A549 (cell line): ENCODE measurements around the gene SCARB2. TPM values are rescaled to one million over a fixed set of nuclear protein-coding genes. Genes with fewer than 3 reads are reported as not detected.

Source experiments
- ATAC-seq, 2 experiments: fragments of 200-7000 bp in 1 of 2; fragments of >200 bp in 1 of 2; cut with Nextera tagmentation in 1 of 2; cut with Tn5 transposase in 1 of 2; 3 replicates each; pipeline versions ENCODE4 v1.8.0 to v1.9.1; 2018 to 2020; ENCODE audit warnings: mild to moderate bottlenecking in 1 of 2, moderate library complexity in 1 of 2
- CTCF ChIA-PET: fragments of 300-600 bp; sonication (Branson Sonifier 250); formaldehyde crosslinking; extraction: SDS; loops from one replicate; lab custom pipeline; 2021; ENCODE audit warnings: antibody characterized with exemption, inconsistent platforms; lab: Yijun Ruan, JAX
- POLR2A ChIA-PET: fragments of 350-600 bp; formaldehyde crosslinking; extraction: SDS; loops from one replicate; lab custom pipeline; 2021; ENCODE audit warnings: antibody characterized with exemption, inconsistent platforms; lab: Yijun Ruan, JAX
- DNase-seq, 2 experiments: peaks; one replicate each; pipeline versions ENCODE4 v3.0.0 to v3.0.0-alpha.2; 2011 to 2016; ENCODE audit warnings: low read depth in 1 of 2, low spot score in 1 of 2
- FAIRE-seq: peaks from 2 replicates; lab custom pipeline; 2011; peaks lifted over from hg19 to GRCh38; lab: Jason Lieb, UNC
- H3K27ac ChIP-seq, 2 experiments: fragments of >200 bp; sonication (Bioruptor Twin); formaldehyde crosslinking; 3 replicates each; pipeline ENCODE4 v1.5.1; 2016 to 2017
- H3K4me1 ChIP-seq: fragments of >200 bp; sonication (Bioruptor Twin); formaldehyde crosslinking; 3 replicates; pipeline ENCODE4 v1.6.1; 2016
- H3K4me2 ChIP-seq: fragments of >200 bp; sonication (Bioruptor Twin); formaldehyde crosslinking; 3 replicates; pipeline ENCODE4 v1.6.1; 2016
- H3K4me3 ChIP-seq: fragments of >200 bp; sonication (Bioruptor Twin); formaldehyde crosslinking; 3 replicates; pipeline ENCODE4 v1.5.1; 2016
- H3K9me3 ChIP-seq: fragments of >200 bp; sonication (Bioruptor Twin); formaldehyde crosslinking; 3 replicates; pipeline ENCODE4 v1.6.1; 2016
- CBX8 ChIP-seq: fragments of 200-600 bp; sonication (generic); IDR thresholded peaks from 2 replicates; pipeline ENCODE4 v1.6.1; 2016
- CHD2 ChIP-seq: fragments of 150-350 bp; IDR thresholded peaks from 2 replicates; pipeline ENCODE4 v1.6.1; 2014; ENCODE audit warnings: low read length; ENCODE audit not compliant: partially characterized antibody
- ESRRA ChIP-seq: fragments of 150-350 bp; IDR thresholded peaks from 2 replicates; pipeline ENCODE4 v1.6.1; 2014; ENCODE audit warnings: mild to moderate bottlenecking, low read length, borderline replicate concordance
- FOSB ChIP-seq: fragments of 250-450 bp; sonication (Bioruptor Pico); IDR thresholded peaks from 2 replicates; pipeline ENCODE4 v1.5.0; 2020; ENCODE audit warnings: mild to moderate bottlenecking, moderate library complexity
- HEYL ChIP-seq: fragments of 250-450 bp; sonication (Bioruptor Pico); IDR thresholded peaks from 2 replicates; pipeline ENCODE4 v1.8.0; 2021; ENCODE audit warnings: mild to moderate bottlenecking, moderate library complexity
- PHF8 ChIP-seq: fragments of 200-600 bp; sonication (generic); IDR thresholded peaks from 2 replicates; pipeline ENCODE4 v1.6.1; 2016; ENCODE audit warnings: low read depth, mild to moderate bottlenecking, antibody characterized with exemption, moderate library complexity, borderline replicate concordance
- RAD21 ChIP-seq, 2 experiments: fragments of >200 bp in 1 of 2; sonication (Bioruptor Twin) in 1 of 2; formaldehyde crosslinking in 1 of 2; IDR thresholded peaks in 1 of 2; conservative IDR thresholded peaks in 1 of 2; 2 replicates in 1 of 2; 3 replicates in 1 of 2; pipeline ENCODE4 v1.6.1; 2012 to 2018; ENCODE audit warnings: inconsistent platforms in 1 of 2
- RARB ChIP-seq: fragments of 250-450 bp; sonication (Bioruptor Pico); IDR thresholded peaks from 2 replicates; pipeline ENCODE4 v1.8.0; 2021; ENCODE audit warnings: mild to moderate bottlenecking, moderate library complexity
- RCOR1 ChIP-seq: fragments of 150-350 bp; IDR thresholded peaks from 2 replicates; pipeline ENCODE4 v1.6.1; 2014; ENCODE audit warnings: antibody characterized with exemption, low read length, low read depth
- RNF2 ChIP-seq: fragments of 200-600 bp; sonication (generic); IDR thresholded peaks from 2 replicates; pipeline ENCODE4 v1.6.1; 2016; ENCODE audit warnings: low read depth, mild to moderate bottlenecking, antibody characterized with exemption, moderate library complexity, borderline replicate concordance
- ZFP36 ChIP-seq: fragments of 450-650 bp; IDR thresholded peaks from 2 replicates; pipeline ENCODE4 v1.6.1; 2014; ENCODE audit warnings: borderline replicate concordance; ENCODE audit not compliant: partially characterized antibody
- ZSCAN20 ChIP-seq: fragments of 250-450 bp; sonication (Bioruptor Pico); IDR thresholded peaks from 2 replicates; pipeline ENCODE4 v1.8.0; 2022; ENCODE audit warnings: mild to moderate bottlenecking, moderate library complexity
- WGBS: methylation state at CpG from one replicate; pipeline ENCODE4 v1.1.6; 2017; ENCODE audit errors: missing lambda C conversion rate; 5-methylcytosine and 5-hydroxymethylcytosine counted together
- polyA plus RNA-seq, 4 experiments: library from polyadenylated mRNA; depleted of rRNA in 3 of 4; stranded (reverse); fragments of >200 nt; fragmentation: RNase III in 1 of 4; extraction: RNeasy Plus Mini Kit Qiagen cat#74134 plus additional on column Dnase treatment in 1 of 4; gene quantifications; 2 replicates in 3 of 4; 3 replicates in 1 of 4; pipeline ENCODE4 v1.2.3, GENCODE V29; 2011 to 2017
- TF ChIP-seq, protein P1 (sequence below): fragments of >200 bp; sonication (Bioruptor Twin); formaldehyde crosslinking; IDR thresholded peaks from 3 replicates; pipeline ENCODE4 v1.6.1; 2016
- TF ChIP-seq, protein P2 (sequence below): fragments of >200 bp; sonication (Bioruptor Twin); formaldehyde crosslinking; IDR thresholded peaks from 3 replicates; pipeline ENCODE4 v1.5.1; 2016
- TF ChIP-seq, protein P3 (sequence below): fragments of 200-600 bp; sonication (generic); IDR thresholded peaks from 2 replicates; pipeline ENCODE4 v1.6.1; 2016; ENCODE audit warnings: antibody characterized with exemption, mild to moderate bottlenecking, moderate library complexity
- TF ChIP-seq, protein P4 (sequence below): fragments of 450-650 bp; IDR thresholded peaks from 2 replicates; pipeline ENCODE4 v1.6.1; 2014; ENCODE audit warnings: antibody characterized with exemption
- TF ChIP-seq, protein P5 (sequence below): fragments of 250-450 bp; sonication (Bioruptor Pico); IDR thresholded peaks from 2 replicates; pipeline ENCODE4 v1.5.0; 2021; ENCODE audit warnings: mild to moderate bottlenecking, moderate library complexity, borderline replicate concordance

Gene SCARB2
- polyA plus RNA-seq, 2 of the 4 experiments (the other 2 are of a cell fraction) = 47.2 to 65.4 TPM

DNA sequence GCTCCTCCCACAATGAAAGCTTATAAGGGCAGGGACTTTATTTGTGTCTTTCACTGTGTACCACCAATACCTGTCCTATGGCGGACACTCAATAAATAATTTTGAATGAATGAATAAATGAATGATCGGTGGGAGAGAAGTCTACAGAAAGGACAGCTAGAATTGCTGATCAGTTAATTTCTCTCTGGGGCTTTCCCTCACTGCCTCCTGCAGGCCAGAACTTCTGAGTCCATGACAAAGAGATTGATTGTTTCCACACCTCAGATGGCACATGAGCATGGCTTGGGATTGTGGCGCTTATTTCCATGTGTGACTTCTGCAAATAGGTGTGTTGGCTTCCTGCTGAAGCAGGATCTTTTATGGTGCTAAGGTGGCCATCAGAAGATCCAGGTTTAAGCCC lies 44.2 kb upstream of the SCARB2 start:
- ATAC-seq (no peak), DNase-seq (no peak), FAIRE-seq (no peak)
- WGBS = 87% methylated on average over 3 of the region's 3 CpGs
- TF ChIP-seq CBX8 = no peak
- TF ChIP-seq, protein P1, sequence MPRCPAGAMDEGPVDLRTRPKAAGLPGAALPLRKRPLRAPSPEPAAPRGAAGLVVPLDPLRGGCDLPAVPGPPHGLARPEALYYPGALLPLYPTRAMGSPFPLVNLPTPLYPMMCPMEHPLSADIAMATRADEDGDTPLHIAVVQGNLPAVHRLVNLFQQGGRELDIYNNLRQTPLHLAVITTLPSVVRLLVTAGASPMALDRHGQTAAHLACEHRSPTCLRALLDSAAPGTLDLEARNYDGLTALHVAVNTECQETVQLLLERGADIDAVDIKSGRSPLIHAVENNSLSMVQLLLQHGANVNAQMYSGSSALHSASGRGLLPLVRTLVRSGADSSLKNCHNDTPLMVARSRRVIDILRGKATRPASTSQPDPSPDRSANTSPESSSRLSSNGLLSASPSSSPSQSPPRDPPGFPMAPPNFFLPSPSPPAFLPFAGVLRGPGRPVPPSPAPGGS = no peak
- TF ChIP-seq FOSB (CRISPR knock-in tag) = no peak
- TF ChIP-seq, protein P2, sequence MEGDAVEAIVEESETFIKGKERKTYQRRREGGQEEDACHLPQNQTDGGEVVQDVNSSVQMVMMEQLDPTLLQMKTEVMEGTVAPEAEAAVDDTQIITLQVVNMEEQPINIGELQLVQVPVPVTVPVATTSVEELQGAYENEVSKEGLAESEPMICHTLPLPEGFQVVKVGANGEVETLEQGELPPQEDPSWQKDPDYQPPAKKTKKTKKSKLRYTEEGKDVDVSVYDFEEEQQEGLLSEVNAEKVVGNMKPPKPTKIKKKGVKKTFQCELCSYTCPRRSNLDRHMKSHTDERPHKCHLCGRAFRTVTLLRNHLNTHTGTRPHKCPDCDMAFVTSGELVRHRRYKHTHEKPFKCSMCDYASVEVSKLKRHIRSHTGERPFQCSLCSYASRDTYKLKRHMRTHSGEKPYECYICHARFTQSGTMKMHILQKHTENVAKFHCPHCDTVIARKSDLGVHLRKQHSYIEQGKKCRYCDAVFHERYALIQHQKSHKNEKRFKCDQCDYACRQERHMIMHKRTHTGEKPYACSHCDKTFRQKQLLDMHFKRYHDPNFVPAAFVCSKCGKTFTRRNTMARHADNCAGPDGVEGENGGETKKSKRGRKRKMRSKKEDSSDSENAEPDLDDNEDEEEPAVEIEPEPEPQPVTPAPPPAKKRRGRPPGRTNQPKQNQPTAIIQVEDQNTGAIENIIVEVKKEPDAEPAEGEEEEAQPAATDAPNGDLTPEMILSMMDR = no peak
- no peak for TF ChIP-seq CHD2
- ChIA-PET CTCF (no interaction called here), POLR2A (no interaction called here)
- Histone ChIP-seq H3K4me1 (no peaks in the 10 kb centered on the region), H3K4me2 (no peak overlapping the region), H3K27ac (no peak overlapping the region), H3K9me3 (no peaks in the 10 kb centered on the region), H3K4me3 (no peak overlapping the region)

DNA sequence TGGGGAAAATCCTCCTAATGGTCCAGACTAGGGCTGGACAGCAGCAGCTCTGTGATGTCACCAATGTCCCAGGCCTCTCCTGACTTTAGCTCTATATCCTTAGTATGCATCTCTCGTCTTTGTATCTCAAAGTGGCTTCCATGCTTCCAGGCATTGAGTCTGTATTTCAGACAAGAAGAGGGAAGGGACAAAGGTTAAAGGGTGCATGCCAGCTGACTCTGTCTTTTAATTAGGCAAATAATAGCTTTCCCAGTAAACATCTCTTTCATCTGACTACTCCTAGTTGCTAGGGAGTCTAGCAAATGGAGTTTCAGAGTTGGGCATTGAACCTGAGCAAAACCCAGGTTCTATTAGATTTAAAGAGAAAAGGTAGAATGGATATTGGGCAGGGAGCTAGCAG lies 43.3 kb upstream of the SCARB2 start:
- no peak overlapping the region for H3K4me2 ChIP-seq
- no peaks in the 10 kb centered on the region for H3K9me3 ChIP-seq
- no peak overlapping the region for H3K27ac ChIP-seq
- H3K4me3 ChIP-seq = no peak overlapping the region
- FAIRE-seq (no peak), ATAC-seq (no peak), DNase-seq (no peak)
- CTCF ChIA-PET = no interaction called here
- no peaks in the 10 kb centered on the region for H3K4me1 ChIP-seq
- 7% methylated on average over 1 of the region's 1 CpG for WGBS
- TF ChIP-seq RARB (CRISPR knock-in tag) = no peak
- TF ChIP-seq HEYL = no peak
- TF ChIP-seq, protein P3, sequence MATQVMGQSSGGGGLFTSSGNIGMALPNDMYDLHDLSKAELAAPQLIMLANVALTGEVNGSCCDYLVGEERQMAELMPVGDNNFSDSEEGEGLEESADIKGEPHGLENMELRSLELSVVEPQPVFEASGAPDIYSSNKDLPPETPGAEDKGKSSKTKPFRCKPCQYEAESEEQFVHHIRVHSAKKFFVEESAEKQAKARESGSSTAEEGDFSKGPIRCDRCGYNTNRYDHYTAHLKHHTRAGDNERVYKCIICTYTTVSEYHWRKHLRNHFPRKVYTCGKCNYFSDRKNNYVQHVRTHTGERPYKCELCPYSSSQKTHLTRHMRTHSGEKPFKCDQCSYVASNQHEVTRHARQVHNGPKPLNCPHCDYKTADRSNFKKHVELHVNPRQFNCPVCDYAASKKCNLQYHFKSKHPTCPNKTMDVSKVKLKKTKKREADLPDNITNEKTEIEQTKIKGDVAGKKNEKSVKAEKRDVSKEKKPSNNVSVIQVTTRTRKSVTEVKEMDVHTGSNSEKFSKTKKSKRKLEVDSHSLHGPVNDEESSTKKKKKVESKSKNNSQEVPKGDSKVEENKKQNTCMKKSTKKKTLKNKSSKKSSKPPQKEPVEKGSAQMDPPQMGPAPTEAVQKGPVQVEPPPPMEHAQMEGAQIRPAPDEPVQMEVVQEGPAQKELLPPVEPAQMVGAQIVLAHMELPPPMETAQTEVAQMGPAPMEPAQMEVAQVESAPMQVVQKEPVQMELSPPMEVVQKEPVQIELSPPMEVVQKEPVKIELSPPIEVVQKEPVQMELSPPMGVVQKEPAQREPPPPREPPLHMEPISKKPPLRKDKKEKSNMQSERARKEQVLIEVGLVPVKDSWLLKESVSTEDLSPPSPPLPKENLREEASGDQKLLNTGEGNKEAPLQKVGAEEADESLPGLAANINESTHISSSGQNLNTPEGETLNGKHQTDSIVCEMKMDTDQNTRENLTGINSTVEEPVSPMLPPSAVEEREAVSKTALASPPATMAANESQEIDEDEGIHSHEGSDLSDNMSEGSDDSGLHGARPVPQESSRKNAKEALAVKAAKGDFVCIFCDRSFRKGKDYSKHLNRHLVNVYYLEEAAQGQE = no peak
- no peak for TF ChIP-seq RAD21 (conservative IDR thresholded peaks at IDR 0.05 in 1 of 2, IDR thresholded peaks at IDR 0.05 in 1 of 2)
- TF ChIP-seq RNF2 = no peak
- TF ChIP-seq ZFP36 = no peak
- TF ChIP-seq ZSCAN20 (CRISPR knock-in tag) = no peak
- no peak for TF ChIP-seq ESRRA
- no peak for TF ChIP-seq PHF8
- TF ChIP-seq, protein P4, sequence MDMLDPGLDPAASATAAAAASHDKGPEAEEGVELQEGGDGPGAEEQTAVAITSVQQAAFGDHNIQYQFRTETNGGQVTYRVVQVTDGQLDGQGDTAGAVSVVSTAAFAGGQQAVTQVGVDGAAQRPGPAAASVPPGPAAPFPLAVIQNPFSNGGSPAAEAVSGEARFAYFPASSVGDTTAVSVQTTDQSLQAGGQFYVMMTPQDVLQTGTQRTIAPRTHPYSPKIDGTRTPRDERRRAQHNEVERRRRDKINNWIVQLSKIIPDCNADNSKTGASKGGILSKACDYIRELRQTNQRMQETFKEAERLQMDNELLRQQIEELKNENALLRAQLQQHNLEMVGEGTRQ = no peak
- POLR2A ChIA-PET = no interaction called here

DNA sequence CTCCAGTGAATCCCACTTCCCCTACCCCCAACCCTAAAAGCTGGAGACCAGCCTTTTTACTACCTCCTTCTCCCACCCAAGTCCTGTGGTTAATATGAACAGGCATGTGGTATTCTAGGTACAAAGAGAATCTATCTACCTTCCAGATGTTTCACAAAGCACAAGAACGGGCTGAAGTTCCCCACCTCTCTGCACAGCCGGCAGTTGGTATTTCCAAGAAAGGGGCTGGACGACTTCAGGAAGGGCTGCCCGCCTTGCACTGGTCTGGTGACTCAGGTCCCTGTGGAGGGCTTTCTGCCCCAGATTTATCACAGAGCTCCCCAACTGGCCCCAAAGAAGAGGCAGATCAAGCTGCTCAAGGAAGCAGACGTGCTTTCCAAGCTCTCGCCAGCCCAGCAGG lies 42.4 kb upstream of the SCARB2 start:
- CTCF ChIA-PET = no interaction called here
- TF ChIP-seq RCOR1 (no peak), HEYL (no peak)
- TF ChIP-seq, protein P5, sequence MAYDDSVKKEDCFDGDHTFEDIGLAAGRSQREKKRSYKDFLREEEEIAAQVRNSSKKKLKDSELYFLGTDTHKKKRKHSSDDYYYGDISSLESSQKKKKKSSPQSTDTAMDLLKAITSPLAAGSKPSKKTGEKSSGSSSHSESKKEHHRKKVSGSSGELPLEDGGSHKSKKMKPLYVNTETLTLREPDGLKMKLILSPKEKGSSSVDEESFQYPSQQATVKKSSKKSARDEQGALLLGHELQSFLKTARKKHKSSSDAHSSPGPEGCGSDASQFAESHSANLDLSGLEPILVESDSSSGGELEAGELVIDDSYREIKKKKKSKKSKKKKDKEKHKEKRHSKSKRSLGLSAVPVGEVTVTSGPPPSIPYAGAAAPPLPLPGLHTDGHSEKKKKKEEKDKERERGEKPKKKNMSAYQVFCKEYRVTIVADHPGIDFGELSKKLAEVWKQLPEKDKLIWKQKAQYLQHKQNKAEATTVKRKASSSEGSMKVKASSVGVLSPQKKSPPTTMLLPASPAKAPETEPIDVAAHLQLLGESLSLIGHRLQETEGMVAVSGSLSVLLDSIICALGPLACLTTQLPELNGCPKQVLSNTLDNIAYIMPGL = no peak

More for the DNA sequence above, 42.4 kb upstream of the SCARB2 start:
- ATAC-seq (no peak), FAIRE-seq (no peak), DNase-seq (no peak)
- WGBS = 61% methylated on average over 4 of the region's 6 CpGs
- no peak overlapping the region for H3K4me3 ChIP-seq
- H3K4me2 ChIP-seq = no peak overlapping the region
- H3K9me3 ChIP-seq = no peaks in the 10 kb centered on the region
- H3K4me1 ChIP-seq = 0 out of 3 replicates have a peak, but pooled peaks cover under 1% of the 10 kb centered on the region
- H3K27ac ChIP-seq = no peak overlapping the region
- POLR2A ChIA-PET = no interaction called here
